ENCODE results near the gene HIPK2.
"Not testable (repeated sequence)": the region's sequence is repeated elsewhere in the genome, so short reads cannot be mapped to it uniquely, and the experiment has no call there.

Gene HIPK2

DNA sequence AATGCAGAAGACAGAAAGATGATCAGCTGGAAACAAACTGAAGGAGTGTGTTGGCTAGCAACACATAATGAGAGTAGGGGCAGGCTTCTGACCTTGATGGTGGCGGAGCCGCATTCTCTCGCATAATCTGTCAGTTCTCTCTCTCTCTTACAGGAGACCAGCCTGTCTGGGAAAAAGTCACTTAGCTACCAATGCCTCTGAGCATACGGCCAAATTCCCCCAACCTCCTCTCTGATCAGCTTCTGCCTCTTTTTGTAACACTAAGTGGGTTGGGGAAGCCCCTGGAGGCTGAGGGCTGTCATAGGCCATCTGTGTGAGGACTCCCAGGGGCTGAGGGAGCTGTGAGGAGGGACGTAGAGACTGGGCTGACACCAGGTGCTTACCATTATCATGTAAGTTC lies 104.6 kb downstream of the HIPK2 start:
- TF ChIP-seq ZNF70 (CRISPR knock-in tag; IDR thresholded peaks at IDR 0.05) (0 out of 2 replicates have a peak, but pooled peaks have one; percentile 36), ZFP30 (CRISPR knock-in tag; IDR thresholded peaks at IDR 0.05) (no peak)
- ATAC-seq, result peak; percentile 65

- no peak for ATAC-seq
- no peak for TF ChIP-seq ZFP30 (CRISPR knock-in tag; IDR thresholded peaks at IDR 0.05)
- no peak for TF ChIP-seq PPARA (CRISPR knock-in tag; IDR thresholded peaks at IDR 0.05; ENCODE audit: borderline replicate concordance)
- TF ChIP-seq ZFP3 (CRISPR knock-in tag; IDR thresholded peaks at IDR 0.05), result no peak
- TF ChIP-seq ARNTL (CRISPR knock-in tag; IDR thresholded peaks at IDR 0.05; ENCODE audit: borderline replicate concordance, low read depth), result no peak
- no peak for TF ChIP-seq ZNF70 (CRISPR knock-in tag; IDR thresholded peaks at IDR 0.05)
- TF ChIP-seq TSHZ2 (CRISPR knock-in tag; IDR thresholded peaks at IDR 0.05), result no peak
- no peak for TF ChIP-seq RARB (CRISPR knock-in tag; IDR thresholded peaks at IDR 0.05)
- TF ChIP-seq, protein P1, sequence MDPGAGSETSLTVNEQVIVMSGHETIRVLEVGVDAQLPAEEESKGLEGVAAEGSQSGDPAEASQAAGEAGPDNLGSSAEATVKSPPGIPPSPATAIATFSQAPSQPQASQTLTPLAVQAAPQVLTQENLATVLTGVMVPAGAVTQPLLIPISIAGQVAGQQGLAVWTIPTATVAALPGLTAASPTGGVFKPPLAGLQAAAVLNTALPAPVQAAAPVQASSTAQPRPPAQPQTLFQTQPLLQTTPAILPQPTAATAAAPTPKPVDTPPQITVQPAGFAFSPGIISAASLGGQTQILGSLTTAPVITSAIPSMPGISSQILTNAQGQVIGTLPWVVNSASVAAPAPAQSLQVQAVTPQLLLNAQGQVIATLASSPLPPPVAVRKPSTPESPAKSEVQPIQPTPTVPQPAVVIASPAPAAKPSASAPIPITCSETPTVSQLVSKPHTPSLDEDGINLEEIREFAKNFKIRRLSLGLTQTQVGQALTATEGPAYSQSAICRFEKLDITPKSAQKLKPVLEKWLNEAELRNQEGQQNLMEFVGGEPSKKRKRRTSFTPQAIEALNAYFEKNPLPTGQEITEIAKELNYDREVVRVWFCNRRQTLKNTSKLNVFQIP (CRISPR knock-in tag; IDR thresholded peaks at IDR 0.05; ENCODE audit: borderline replicate concordance, low read depth), result no peak
- no peak for TF ChIP-seq OSR1 (CRISPR knock-in tag; IDR thresholded peaks at IDR 0.05)
- TF ChIP-seq, protein P2, sequence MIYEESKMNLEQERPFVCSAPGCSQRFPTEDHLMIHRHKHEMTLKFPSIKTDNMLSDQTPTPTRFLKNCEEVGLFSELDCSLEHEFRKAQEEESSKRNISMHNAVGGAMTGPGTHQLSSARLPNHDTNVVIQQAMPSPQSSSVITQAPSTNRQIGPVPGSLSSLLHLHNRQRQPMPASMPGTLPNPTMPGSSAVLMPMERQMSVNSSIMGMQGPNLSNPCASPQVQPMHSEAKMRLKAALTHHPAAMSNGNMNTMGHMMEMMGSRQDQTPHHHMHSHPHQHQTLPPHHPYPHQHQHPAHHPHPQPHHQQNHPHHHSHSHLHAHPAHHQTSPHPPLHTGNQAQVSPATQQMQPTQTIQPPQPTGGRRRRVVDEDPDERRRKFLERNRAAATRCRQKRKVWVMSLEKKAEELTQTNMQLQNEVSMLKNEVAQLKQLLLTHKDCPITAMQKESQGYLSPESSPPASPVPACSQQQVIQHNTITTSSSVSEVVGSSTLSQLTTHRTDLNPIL (CRISPR knock-in tag; IDR thresholded peaks at IDR 0.05; ENCODE audit: low read depth), result no peak
- TF ChIP-seq TCF4 (CRISPR knock-in tag; IDR thresholded peaks at IDR 0.05; ENCODE audit: borderline replicate concordance), result no peak
- no peak for TF ChIP-seq ZC3H10 (CRISPR knock-in tag; IDR thresholded peaks at IDR 0.05)
- no peak for TF ChIP-seq BACH2 (CRISPR knock-in tag; IDR thresholded peaks at IDR 0.05; ENCODE audit: borderline replicate concordance)
- TF ChIP-seq TOX (CRISPR knock-in tag; IDR thresholded peaks at IDR 0.05; ENCODE audit: borderline replicate concordance), result no peak
Observed at GRCh38 chr7:139671967-139672366, 105.8 kb downstream of the HIPK2 start.

DNA sequence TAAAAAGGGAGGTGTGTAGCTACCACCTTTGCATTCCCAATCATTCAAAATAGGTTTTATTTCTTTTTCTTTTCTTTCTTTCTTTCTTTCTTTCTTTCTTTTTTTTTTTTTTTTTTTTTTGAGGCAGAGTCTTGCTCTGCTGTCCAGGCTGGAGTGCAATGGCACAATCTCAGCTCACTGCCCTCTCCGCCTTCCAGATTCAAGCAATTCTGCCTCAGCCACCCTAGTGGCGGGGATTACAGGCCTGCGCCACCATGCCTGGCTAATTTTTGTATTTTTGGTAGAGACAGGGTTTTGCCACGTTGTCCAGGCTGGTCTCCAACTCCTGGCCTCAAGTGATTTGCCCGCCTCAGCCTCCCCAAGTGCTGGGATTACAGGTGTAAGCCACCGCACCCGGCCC lies 107.1 kb downstream of the HIPK2 start:
- not testable (repeated sequence) for ATAC-seq

DNA sequence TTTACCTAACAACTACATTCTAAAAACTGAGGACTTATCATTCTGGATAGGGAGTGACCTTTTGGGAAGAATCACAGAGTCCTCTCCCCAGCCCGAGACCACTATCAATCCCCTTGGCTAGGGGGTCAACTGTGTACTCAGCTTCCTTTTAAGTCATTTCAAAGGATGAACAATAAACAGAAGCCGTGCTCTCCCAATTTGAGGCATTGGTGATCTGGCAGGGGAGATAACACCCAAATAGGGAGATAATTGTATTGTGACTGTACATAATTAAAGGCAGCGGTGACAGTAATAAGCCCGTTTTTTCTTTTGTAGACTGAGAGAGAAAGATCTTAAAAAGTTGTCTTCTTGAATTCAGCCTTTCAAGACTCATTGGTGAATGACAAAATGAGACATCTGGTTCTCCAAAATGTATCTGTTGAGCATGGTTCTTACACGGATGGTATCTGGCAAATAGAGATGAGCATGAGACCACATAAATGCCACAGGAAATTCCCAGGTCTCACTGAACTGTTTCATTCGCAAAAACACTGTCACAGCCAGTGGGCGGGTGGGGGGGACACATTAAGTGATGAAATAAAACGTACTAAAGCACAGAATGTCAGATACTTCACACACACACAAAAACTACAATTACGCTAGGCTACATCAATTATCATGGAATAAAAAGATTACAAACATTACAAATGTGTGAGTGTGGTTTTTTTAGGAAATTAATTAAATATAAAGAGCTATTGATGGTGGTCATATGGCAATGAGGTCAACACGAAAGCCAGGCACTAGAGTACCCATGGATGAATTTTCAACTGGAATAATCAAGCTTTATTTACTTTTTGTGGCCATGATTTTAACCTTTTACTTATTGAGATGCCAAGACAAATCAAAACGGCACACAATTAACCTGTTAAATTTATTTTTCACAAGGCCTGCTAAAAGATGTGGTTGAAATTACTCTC lies 108.4 kb downstream of the HIPK2 start:
- ATAC-seq, result no peak
- TF ChIP-seq GLIS3 (CRISPR knock-in tag; IDR thresholded peaks at IDR 0.05) (0 out of 2 replicates have a peak, but pooled peaks have one; percentile 28), ZNF70 (CRISPR knock-in tag; IDR thresholded peaks at IDR 0.05) (no peak), TSHZ2 (CRISPR knock-in tag; IDR thresholded peaks at IDR 0.05) (peak; percentile 95), ISL1 (CRISPR knock-in tag; IDR thresholded peaks at IDR 0.05) (peak; percentile 24; the same call in 1 of the 2 replicates), OSR1 (CRISPR knock-in tag; IDR thresholded peaks at IDR 0.05) (no peak), ZC3H10 (CRISPR knock-in tag; IDR thresholded peaks at IDR 0.05) (no peak), PPARA (CRISPR knock-in tag; IDR thresholded peaks at IDR 0.05; ENCODE audit: borderline replicate concordance) (no peak), ZFP3 (CRISPR knock-in tag; IDR thresholded peaks at IDR 0.05) (no peak), CSDC2 (CRISPR knock-in tag; IDR thresholded peaks at IDR 0.05) (no peak), ZFP30 (CRISPR knock-in tag; IDR thresholded peaks at IDR 0.05) (no peak), TOX (CRISPR knock-in tag; IDR thresholded peaks at IDR 0.05; ENCODE audit: borderline replicate concordance) (no peak), ZNF8 (CRISPR knock-in tag; IDR thresholded peaks at IDR 0.05) (no peak), BACH2 (CRISPR knock-in tag; IDR thresholded peaks at IDR 0.05; ENCODE audit: borderline replicate concordance) (no peak), TCF4 (CRISPR knock-in tag; IDR thresholded peaks at IDR 0.05; ENCODE audit: borderline replicate concordance) (peak; percentile 89), ESRRG (CRISPR knock-in tag; IDR thresholded peaks at IDR 0.05) (no peak), RARB (CRISPR knock-in tag; IDR thresholded peaks at IDR 0.05) (no peak)
- TF ChIP-seq, protein P1 (CRISPR knock-in tag; IDR thresholded peaks at IDR 0.05; ENCODE audit: borderline replicate concordance, low read depth), result no peak
- TF ChIP-seq, protein P2 (CRISPR knock-in tag; IDR thresholded peaks at IDR 0.05; ENCODE audit: low read depth), result no peak
